COLO829 (cell line): ENCODE results near the gene ZNF514.
"Not testable (repeated sequence)": the region's sequence is repeated elsewhere in the genome, so short reads cannot be mapped to it uniquely, and the experiment has no call there.

Experiments used
- DNase-seq: peaks from one replicate; pipeline ENCODE4 v3.0.0; 2012; ENCODE audit warnings: low spot score

ZNF514 gene

DNA sequence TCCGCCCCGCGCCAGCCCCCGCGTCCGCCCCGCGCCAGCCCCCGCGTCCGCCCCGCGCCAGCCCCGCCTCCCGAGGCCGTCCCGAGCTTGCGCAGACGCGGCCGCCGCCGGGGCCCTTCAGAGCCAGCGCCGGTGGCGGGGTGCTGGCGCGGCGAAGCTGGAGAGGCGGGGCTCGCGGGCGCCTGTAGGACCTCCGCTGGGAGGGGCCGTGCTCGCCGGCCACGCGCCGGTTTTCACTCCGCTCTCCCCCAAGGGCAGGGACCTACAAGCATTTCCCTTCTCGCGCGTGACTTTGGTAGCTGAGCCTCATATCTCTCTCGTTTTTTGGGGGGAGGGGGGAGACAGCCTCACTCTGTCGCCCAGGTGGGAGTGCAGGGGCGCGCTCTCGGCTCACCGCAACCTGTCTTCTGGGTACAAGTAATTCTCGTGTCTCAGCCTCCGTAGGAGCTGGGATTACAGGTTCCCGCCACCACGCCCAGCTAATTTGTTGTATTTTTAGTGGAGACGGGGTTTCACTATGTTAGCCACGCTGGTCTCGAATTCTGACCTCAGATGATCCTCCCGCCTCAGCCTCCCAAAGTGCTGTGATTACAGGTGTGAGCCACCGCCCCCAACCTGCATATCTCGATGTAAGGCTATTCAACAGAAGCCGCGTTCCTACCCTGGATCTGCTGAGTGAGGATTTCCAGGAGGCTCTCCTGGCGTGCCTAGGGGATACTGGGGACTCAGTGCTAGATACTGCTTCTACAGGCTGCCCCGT is at the start of gene ZNF514:
TSS of gene ZNF514 (minus strand) at position 159 of the 760 bp plus-strand sequence. CDS start 6,595 bp downstream, outside the sequence.
- no peak for DNase-seq

DNA sequence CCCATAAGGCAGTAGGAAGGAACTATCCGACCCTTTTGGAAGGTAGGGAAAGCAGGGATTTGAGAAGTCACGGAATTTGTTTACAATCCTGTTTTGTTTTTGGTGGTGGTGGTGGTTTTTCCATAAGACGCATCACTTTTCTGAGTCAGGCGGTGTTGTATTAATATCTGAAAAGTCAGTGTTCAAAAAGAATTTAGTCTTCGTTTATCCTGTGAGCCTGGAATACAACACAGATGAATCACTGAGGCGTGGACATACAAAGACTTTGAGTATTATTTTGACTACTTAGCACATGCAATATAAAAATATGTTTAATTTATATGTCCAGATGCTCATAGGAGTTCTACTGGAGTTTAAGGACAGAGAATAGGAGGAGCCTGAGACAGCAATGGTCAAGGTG is 48.5 kb upstream of the ZNF514 start:
- DNase-seq, result no peak

DNA sequence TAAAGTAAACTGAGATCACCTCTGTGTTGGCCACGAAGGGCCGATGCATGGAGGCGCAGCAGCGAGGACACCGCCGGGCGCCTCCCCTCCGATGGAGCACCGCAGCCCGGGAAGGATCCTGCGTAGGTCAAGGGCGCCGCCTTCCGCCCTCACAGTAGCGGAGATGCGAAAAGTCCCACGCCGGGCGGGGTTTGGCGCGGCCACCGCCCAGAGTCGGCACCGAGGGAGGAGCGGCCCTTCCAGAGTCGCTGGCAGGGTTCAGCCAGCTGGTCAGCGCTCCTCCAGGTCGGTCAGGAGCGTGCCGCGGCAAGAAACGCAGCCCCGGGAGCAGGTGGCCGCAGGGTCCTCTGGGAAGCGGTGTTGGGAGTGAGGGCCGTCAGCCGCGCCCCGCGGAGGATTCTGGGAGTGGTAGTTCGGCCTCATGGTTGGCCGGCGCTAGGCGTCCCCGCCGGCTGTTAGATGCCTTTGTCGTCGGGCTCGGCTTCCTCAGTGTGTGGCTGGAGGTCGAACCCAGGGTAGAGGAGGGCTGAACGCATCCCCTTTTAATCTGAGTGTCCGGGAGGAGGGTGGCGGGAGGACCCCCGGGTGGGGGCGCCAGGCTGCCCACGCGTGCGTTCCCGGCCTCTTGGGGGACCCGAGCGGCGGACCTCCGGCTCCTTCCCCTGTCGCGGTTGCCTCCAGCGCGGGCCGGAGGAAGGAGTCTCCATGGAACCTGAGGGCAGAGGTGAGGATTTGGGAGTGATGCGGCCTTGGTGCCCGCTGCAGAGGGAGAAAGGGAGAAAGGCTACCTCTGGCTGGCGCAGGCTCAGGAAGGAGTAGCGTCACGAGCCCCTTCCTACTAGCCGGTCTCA is 47.7 kb upstream of the ZNF514 start, which contains the start of gene ZNF892:
TSS of gene ZNF892 (plus strand) at position 411 of the 851 bp plus-strand sequence. CDS start at position 706, 295 bp downstream.
- DNase-seq, result peak; percentile 66

DNA sequence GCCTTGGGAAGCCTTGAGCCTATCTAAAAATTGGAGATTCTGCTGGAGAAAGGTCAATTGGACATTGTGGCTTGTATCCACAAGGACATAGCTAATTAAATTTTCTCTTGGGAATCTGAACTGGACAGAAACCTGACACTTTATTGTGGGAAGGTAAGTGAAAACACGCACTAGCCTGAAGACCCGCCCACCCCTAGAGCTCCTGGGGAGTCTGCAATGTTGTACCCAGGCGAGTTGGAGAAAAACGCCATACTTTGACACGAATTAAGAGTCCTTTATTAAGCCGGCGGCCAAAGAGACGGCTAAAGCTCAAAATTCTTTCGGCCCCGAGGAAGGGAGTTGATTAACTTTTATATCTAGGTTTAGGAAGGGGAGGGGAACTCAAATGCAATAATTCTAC is 46.4 kb upstream of the ZNF514 start:
- no peak for DNase-seq

DNA sequence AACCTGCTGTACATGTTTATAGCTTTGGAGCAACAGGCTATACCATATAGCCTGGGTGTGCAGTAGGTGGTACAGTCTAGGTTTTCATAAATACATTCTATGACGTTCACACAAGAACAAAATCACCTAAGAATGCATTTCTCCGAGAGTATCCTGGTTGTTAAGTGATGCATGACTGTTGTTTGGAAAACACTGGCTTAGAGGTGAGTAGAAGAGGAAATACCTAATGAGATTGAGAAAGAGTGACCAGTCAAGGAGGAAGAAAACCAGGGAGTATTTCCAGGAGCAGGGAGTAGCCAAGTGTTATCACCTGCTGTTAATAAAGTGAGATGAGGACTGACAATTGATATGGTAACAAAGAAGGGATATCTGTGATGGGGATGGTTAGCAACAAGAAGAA is 44.7 kb upstream of the ZNF514 start:
- no peak for DNase-seq

DNA sequence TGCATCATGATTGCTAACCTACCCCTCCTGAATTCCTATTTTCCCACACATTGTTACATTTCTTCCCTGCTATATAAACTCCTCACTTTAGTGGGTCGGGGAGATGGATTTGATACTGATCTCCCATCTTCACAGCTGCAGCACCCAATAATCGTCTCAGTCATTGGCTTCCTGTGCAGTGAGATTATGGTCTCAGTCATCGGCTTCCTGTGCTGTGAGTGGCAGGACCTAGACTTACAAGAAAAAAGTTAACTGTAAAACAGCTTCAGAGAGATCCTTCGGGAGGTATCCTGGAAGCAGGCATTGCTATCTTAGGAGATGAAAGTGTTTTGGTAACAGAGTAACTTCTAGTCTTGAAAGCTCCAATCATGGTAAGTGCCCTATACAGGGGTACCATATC is 44.3 kb upstream of the ZNF514 start:
- DNase-seq, result no peak

DNA sequence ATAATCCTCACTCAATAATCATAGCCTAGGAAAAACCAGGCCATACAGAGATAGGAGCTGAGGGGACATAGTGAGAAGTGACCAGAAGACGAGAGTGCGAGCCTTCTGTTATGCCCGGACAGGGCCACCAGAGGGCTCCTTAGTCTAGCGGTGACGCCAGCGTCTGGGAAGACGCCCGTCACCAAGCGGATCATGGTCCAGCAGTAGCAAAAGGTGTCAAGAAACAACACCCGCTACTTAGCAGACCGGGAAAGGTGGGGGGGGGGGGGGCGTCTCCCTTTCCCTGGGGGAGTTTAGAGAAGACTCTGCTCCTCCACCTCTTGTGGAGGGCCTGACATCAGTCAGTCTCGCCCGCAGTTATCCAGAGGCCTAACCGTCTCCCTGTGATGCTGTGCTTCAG is 33.3 kb upstream of the ZNF514 start:
- not testable (repeated sequence) for DNase-seq

DNA sequence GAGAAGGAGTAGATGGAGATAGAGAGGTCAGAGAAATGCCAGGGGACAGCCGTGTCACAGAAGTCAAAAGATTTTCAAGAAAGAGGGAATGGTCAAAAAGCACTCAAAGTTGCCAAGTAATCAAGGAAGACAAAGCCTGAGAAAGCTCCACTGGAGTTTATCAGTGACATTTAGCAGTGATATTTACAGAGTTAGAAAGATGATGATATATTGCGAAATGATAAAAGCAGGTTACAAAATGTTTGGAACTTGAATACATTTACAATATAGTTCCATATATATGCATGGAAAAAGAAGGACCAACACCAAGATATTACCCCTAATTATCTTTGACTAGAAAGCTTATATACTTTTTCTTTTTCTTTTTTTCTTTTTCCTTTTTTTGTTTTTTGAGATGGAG is 26.3 kb upstream of the ZNF514 start:
- DNase-seq, result no peak

DNA sequence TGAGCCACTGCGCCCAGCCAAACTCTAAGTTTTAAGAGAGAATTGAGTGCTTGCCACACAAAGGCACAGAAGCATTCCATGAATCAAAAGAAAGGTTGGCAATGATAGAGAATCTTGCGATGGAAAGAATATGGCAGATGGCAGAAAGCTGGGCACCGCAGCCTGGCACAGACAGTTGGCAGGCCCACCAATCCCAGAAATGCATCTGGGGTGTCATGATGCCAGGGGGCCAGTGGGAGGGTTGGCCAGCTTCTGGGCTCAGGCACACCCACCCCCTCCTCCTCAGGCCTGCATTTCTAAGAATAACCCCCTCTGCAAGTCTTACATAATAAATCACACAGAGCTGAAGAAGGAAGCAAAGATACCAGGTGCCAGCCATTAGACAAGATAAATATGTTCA is 25.5 kb upstream of the ZNF514 start:
- no peak for DNase-seq

DNA sequence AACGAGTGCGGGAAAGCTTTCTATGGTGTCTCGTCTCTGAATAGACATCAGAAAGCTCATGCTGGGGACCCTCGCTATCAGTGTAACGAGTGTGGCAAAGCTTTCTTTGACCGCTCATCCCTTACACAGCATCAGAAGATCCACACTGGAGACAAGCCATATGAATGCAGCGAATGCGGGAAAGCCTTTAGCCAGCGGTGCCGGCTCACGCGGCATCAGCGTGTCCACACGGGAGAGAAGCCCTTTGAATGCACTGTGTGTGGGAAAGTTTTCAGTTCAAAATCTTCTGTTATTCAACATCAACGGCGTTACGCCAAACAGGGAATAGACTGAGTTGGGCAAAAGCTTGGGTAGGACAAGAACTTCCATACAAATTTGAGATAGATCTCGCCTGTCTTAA is 22.1 kb upstream of the ZNF514 start:
- DNase-seq, result no peak

DNA sequence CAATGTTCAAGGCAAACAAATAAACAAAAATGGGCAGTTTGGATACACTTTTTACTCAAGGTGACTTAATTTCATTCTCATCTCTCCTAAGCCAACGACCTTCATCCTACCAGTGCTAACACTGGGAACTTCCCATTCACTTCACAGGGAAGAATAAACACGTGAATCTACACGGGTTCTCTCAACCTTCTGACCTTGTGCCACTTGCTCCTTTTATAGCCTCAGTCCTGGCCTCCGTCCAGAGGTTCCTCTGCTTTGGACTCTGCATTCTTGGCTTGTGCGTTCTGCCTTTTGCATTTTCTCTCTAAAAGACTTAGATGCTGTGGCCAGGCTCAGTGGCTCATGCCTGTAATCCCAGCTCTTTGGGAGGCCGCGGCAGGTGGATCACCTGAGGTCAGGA is 19.8 kb upstream of the ZNF514 start:
- DNase-seq, result no peak

DNA sequence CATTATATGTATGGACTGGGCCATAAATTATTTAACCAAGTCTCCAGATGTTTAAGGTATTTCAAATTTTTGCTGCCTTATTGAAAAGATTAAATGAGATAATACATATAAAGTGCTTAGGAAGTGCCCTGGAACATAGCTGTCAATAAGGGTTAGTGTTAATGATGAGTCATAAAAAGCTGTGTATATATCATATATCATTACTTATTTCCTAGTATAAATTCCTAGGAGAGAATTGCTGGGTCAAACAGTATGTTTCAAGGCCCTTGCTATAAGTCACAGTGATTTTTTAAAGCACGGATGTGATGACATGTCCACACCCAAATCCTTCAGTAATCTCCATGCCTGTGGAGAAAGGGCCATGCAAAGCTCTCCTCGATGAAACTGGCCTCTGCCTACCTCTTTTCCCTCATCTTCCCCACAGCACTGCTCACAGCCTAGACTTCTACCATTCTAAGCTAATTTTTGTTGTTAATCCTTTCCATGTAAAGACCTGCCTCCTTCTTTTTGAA is 14.4 kb upstream of the ZNF514 start:
- no peak for DNase-seq

DNA sequence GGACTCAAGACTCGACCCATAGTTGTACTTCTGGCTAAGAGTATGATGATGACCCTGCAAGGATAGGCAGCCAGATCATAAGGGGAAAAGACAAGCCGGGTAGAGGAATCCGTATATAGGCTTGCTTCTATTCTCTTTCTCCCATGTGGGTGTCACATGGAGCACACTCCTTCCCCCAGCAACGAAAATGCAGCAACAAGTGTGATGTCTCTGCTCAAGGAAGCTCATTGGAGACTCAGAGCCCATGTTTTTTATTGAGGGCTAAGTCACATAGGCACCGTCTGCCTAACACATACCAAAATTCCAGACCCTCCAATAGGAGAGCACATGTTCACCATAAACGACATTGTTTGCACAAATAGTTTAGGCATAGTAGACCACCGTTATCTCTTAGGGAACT is 12.3 kb upstream of the ZNF514 start:
- no peak for DNase-seq

DNA sequence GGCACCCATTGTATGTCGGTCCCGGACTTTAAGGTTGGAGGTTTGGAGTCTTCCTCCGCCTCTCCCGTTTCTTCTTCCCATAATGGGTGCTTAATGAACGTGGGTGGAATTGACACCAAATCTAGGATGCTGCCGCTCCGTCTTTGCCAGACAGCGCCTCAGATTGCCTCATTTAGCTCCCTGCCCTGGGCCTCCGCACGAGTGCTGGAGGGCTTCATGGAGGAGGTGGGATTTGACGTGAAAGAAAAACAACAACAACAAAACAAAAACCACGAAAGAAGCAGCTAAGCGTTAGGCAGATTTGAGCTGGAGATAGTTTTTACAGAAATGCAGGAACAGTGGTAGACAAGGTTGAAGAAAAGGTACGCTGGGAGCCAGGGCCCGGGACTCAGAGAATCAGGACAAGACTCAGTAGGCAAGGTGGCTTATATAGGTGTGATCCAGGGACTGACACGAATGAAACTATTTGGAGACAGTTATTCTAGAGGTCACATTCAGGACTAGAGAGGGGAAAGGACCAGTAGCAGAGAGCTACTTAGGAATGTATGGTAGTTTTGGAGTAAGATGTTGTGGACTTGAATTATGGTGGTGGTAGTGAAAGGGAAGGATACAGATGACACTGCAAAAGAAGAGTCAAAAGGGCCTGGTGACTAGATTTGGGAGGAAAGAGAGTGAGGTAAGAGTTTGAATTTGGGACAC is 6.6 kb upstream of the ZNF514 start:
- peak; percentile 6 for DNase-seq

DNA sequence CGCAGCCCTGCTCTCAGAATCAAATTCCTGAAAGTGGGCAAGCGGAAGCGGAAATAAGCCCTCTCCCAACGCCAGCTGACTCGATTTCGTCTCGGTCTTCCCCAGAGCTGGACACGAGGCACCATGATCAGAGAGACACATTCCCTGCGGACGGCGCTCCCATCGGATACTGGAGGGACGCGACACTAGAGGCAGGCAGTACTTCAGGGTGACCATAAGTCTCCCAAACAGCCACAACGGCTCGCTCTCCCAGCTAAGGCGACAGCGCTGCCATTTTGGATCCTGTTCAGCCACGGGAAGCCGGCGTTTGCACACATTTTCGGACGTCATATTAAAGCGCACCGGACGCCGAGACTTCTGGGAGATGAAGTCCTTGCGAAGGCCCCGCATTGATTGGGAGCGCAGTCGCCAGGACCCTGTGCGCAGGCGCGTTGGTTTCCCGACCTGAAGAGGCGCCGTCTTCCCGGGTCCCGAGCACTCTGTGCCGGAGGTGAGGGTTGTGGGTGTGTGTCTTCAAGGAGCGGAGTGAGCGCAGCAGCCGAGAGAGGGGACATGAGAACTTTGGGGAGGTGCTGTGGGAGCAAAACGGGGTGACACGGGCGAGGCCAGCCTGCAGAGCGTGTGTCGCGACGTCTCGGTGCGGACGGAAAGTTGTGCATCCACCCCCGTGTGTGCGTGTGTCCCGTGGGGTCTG is 5.9 kb upstream of the ZNF514 start, which contains the start of gene ZNF2:
TSS of gene ZNF2 (plus strand) at position 439 of the 694 bp plus-strand sequence. CDS start 10,418 bp downstream, outside the sequence.
- peak; percentile 100 for DNase-seq

DNA sequence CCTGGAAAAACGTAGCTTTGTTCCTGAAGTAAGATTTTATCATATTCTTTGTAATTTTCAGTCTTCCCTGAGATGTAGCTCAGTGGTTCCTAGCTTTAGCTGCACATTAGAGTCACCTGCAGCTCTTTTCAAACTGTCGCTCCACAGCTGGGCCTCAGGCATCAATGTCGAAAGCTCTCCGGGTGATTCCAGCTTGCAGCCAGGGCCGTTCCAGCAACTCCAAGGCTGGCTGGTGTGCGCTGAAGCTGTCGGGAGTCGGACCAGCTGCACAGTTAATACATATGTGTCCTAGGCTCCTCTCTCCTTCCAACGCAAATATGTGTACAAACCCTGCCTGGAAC is 5.4 kb upstream of the ZNF514 start:
- DNase-seq, result no peak

DNA sequence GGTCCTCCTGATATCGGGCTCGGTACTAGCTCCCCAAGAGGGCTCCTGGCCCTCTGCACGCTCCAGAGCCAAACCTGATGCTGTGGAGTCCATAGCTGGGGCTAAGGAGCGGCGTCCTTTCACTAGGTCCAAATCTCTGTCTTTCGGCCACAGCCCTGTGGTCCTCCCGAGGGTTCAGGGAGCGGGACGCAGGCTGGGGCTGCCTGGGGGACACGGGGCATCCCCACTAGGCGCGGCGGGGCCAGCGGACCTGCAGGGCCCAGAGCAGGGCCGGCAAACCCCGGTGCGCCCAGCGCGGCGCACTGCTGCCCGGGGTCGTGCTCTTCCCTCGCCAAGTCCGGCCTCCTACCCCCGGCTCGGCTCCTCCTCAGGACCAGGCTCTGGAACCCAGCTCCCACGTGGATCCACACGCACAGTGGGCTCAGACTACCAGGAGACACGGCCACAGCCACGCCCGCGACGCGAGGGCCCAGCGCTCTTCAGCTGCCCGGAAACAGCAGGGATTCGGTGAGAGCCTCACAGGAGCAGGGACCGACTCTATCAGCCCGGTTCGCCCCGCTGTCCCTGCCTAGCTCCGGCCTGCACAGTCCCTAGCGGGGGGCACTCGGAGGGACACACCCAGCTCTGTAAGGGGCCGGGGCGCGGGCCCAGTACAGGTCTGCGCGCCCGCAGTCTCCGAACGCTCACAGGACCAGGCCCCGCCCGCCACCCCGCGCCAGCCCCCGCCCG is 593 bp downstream of the ZNF514 start:
- DNase-seq, result no peak

DNA sequence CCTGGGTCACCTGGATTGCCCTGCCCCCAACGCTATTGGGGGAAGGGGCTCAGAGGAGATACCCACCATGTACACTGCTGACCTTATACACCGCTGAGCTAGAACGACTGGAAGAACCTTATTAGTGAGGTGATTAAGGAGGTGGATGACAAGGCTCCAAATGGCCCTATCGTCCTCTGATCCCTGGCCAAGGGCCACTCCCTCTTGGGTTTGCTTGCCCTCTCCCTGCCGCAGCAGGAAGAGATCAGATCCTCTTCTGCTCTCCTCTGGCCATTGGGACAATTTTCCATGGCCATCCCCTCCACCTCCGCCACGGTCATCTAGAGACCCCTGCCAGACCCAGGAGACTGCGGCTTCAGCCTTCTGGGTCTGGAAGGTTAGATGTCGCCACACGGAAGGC is 1.2 kb downstream of the ZNF514 start:
- no peak for DNase-seq

DNA sequence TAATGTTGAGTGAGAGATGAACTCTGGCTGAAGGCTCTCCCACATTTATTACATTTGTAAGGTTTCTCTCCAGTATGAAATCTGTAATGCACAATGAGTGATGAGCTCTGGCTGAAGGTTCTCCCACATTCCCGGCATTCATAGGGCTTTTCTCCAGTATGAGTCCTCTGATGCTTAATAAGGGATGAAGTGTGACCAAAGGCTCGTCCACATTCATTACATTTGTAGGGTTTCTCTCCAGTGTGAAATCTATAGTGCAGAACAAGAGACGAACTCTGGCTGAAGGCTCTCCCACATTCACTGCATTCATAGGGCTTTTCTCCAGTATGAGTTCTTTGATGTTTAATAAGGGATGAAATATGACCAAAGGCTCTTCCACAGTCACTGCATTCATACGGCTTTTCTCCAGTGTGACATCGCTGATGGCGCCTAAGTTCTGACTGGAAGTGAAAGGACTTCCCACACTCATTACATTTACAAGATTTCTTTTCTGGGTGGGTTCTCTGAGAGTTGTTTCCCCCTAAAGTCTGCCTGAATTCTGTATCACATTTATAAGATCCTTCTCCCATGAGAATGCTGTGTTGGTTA is 10.2 kb downstream of the ZNF514 start:
- no peak for DNase-seq

DNA sequence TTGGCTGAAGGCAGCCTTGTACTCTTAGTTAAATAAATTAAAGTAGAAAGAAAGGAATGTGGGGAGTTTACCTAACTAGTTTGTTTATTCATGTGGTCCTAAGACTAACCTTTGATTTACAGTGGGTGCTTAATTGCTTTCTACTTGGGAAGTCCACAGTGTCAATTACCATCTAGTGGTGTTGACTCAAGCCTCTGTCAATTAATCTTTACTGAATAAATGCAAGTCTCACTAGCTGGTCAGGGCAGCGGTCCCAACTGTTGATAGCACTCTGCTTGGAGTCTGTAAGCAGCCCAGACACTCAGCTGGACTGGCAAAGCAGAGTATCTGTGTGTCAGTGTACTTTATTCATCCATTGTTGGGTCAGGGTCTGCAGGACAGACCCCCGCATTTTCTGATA is 15.8 kb downstream of the ZNF514 start:
- no peak for DNase-seq

DNA sequence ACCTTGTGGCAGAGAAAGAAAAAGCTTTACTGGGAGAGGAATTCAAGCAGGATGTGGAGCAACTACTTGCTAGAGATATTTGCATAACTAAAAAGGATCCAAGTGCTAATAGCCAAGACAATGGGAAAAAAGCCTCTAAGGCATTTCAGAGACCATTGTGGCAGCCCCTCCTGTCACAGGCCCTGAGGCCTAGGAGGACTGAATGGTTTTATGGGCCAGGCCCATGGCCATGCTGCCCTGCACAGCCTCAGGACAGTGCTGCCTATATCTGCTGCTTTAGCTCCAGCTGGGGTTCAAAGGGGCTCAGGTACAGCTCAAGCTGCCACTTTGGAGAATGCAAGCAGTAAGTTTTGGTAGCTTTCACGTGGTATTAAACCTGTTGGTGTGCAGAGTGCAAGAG is 20.9 kb downstream of the ZNF514 start:
- DNase-seq, result no peak
